Measurements from ENCODE around the gene TSN. TPM values are rescaled to one million over a fixed set of nuclear protein-coding genes. Genes with fewer than 3 reads are reported as not detected.
"Not testable (repeated sequence)": the region's sequence is repeated elsewhere in the genome, so short reads cannot be mapped to it uniquely, and the experiment has no call there.

TSN gene
- total and polyA plus RNA-seq, 3 donors from 2014 or later, result 63.5 to 111 (median 104) TPM

- intact Hi-C loops (cut with DNase I; ENCODE audit: low total_unique reads), result no loop called here
- Histone ChIP-seq H3K27me3 (no peaks in the 10 kb centered on the region), H3K4me1 (no peaks in the 10 kb centered on the region), H3K4me3 (no peak overlapping the region), H3K27ac (no peak overlapping the region), H3K9me3 (no peaks in the 10 kb centered on the region), H3K36me3 (ENCODE audit: low read depth, missing control alignments) (no peaks in the 10 kb centered on the region)
- no peak for DNase-seq
- WGBS, 2 donors, result 87 to 94% methylated on average over 2 of the region's 2 CpGs
- TF ChIP-seq CTCF (IDR thresholded peaks at IDR 0.05) (no peak), POLR2A (IDR thresholded peaks at IDR 0.05) (no peak)
Measured at GRCh38 chr2:121803503-121803902, 48.1 kb downstream of the TSN start.

GRCh38 chr2:121804340-121804739, 48.9 kb downstream of the TSN start:
- Histone ChIP-seq H3K4me3 (no peak overlapping the region), H3K36me3 (ENCODE audit: low read depth, missing control alignments) (no peaks in the 10 kb centered on the region), H3K27ac (no peak overlapping the region), H3K4me1 (no peaks in the 10 kb centered on the region), H3K9me3 (no peaks in the 10 kb centered on the region), H3K27me3 (no peaks in the 10 kb centered on the region)
- intact Hi-C loops (cut with DNase I; ENCODE audit: low total_unique reads), result no loop called here
- no peak for DNase-seq
- TF ChIP-seq POLR2A (IDR thresholded peaks at IDR 0.05) (no peak), CTCF (IDR thresholded peaks at IDR 0.05) (no peak)
- WGBS, 2 donors, result 41 to 45% methylated on average over 5 of the region's 5 CpGs

GRCh38 chr2:121804997-121805765, 49.7 kb downstream of the TSN start:
- Histone ChIP-seq H3K4me3 (no peak overlapping the region), H3K4me1 (no peaks in the 10 kb centered on the region), H3K36me3 (ENCODE audit: low read depth, missing control alignments) (no peaks in the 10 kb centered on the region), H3K27ac (no peak overlapping the region), H3K9me3 (no peaks in the 10 kb centered on the region), H3K27me3 (no peaks in the 10 kb centered on the region)
- TF ChIP-seq CTCF (IDR thresholded peaks at IDR 0.05) (no peak), POLR2A (IDR thresholded peaks at IDR 0.05) (no peak)
- intact Hi-C loops (cut with DNase I; ENCODE audit: low total_unique reads), result no loop called here
- no peak for DNase-seq
- 35 to 42% methylated on average over 3 of the region's 3 CpGs for WGBS, 2 donors

- H3K4me1 ChIP-seq, result no peaks in the 10 kb centered on the region
- H3K36me3 ChIP-seq (ENCODE audit: low read depth, missing control alignments), result no peaks in the 10 kb centered on the region
- intact Hi-C loops (cut with DNase I; ENCODE audit: low total_unique reads), result no loop called here
- no peaks in the 10 kb centered on the region for H3K9me3 ChIP-seq
- 52 to 58% methylated on average over 7 of the region's 7 CpGs for WGBS, 2 donors
- TF ChIP-seq POLR2A (IDR thresholded peaks at IDR 0.05), result no peak
- TF ChIP-seq CTCF (IDR thresholded peaks at IDR 0.05), result no peak
- no peak overlapping the region for H3K4me3 ChIP-seq
- no peak for DNase-seq
- H3K27ac ChIP-seq, result no peak overlapping the region
- no peaks in the 10 kb centered on the region for H3K27me3 ChIP-seq
Measured at GRCh38 chr2:121805766-121806143, 50.3 kb downstream of the TSN start.

- 90 to 94% methylated on average over 8 of the region's 8 CpGs for WGBS, 2 donors
- H3K27ac ChIP-seq; H3K4me1 ChIP-seq; H3K9me3 ChIP-seq; H3K27me3 ChIP-seq; H3K4me3 ChIP-seq; intact Hi-C loops (cut with DNase I; ENCODE audit: low total_unique reads); H3K36me3 ChIP-seq (ENCODE audit: low read depth, missing control alignments); DNase-seq: not testable (repeated sequence)
Measured at GRCh38 chr2:121807771-121808170, 52.3 kb downstream of the TSN start.
